ENCODE results near the gene PPP1R10.

The PPP1R10 gene

DNA sequence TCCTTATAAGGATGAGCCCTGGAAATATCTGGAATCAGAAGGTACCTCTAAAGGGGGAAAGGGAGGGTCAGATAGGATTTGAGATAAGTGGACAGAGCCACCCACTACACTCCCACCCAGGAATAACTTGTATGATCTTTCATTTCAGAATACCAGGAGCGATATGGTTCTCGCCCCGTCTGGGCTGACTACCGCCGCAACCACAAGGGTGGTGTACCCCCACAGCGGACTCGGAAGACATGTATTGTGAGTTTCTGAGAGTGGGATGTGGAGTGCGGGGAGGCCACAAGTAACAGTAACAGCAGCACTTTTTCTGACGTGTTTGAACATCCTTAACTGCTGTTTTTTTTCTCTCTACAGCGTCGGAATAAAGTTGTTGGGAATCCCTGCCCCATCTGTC, 2.5 kb upstream of the PPP1R10 start:
- DNase-seq (ENCODE audit: extremely low read depth, low read depth): no peak
- TF ChIP-seq, protein P1, sequence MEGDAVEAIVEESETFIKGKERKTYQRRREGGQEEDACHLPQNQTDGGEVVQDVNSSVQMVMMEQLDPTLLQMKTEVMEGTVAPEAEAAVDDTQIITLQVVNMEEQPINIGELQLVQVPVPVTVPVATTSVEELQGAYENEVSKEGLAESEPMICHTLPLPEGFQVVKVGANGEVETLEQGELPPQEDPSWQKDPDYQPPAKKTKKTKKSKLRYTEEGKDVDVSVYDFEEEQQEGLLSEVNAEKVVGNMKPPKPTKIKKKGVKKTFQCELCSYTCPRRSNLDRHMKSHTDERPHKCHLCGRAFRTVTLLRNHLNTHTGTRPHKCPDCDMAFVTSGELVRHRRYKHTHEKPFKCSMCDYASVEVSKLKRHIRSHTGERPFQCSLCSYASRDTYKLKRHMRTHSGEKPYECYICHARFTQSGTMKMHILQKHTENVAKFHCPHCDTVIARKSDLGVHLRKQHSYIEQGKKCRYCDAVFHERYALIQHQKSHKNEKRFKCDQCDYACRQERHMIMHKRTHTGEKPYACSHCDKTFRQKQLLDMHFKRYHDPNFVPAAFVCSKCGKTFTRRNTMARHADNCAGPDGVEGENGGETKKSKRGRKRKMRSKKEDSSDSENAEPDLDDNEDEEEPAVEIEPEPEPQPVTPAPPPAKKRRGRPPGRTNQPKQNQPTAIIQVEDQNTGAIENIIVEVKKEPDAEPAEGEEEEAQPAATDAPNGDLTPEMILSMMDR (IDR thresholded peaks at IDR 0.05; ENCODE audit: low read depth, low read length, missing control alignments): no peak
- no peak overlapping the region for H3K4me3 ChIP-seq (replicated peaks; ENCODE audit: low read depth, low read length)

DNA sequence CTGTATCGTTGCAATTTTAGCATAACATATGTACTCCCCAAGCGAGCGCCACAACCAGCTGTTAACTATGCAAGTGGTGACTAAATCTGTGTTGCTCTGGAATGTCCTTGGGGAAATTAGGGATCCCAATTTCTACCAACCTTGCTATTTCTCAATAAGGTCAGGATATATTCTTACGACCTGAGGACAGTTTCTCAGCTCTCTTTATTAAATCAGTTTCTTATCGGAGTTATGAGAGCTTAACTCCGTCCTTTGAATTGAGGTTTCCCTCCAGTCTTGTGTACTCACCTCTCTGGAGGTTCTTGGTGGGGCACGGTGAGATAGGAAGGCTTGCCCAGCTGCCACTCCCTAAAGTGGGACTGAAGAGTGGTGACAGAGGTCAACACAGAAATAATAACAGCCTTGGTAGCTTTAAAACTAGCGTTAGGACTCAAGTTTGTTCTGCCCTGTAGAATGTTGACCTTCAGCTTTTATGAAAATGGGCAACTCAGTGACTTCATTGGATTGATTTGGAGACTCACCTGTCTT, 1.3 kb upstream of the PPP1R10 start:
- TF ChIP-seq, protein P1 (IDR thresholded peaks at IDR 0.05; ENCODE audit: low read depth, low read length, missing control alignments): no peak
- DNase-seq (ENCODE audit: extremely low read depth, low read depth): no peak
- H3K4me3 ChIP-seq (replicated peaks; ENCODE audit: low read depth, low read length): peak overlapping the region; percentile 78

DNA sequence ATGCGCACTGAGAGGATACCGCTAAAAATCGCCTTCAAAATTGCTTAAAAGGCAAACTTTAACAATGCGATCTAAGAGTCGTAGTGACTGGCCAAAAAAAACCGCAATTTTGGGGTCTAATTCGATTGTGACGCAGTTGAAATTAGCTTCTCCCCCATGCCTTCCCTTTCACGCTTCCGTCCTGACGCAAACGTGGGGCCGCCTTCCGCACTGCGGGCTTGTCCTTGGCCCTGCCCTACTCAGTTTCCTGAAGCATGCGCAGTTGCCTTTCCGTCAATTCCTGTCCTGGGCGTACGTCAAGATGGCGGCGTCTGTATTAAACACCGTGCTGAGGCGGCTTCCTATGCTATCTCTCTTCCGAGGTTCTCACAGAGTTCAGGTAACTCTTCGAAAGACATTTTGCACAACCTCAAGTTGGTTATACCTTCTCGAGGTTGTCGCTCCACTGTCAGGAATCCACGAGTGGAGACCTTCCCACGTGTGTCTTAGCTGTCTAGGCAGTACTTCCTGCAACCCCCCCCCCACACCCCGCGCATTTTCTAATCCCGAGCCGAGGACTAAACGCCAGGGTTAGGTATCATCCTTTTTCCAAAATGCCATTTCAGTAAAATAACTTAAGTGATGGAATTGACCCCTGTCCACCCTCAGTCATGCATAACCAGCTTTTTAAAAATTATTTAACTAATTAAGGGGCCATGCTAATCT, 674 bp upstream of the PPP1R10 start, which contains the start of gene MRPS18B:
TSS of gene MRPS18B (plus strand) at position 276 of the 705 bp plus-strand sequence. CDS start at position 302, 26 bp downstream.
- peak; percentile 96 for DNase-seq (ENCODE audit: extremely low read depth, low read depth)
- TF ChIP-seq, protein P1 (IDR thresholded peaks at IDR 0.05; ENCODE audit: low read depth, low read length, missing control alignments): no peak
- H3K4me3 ChIP-seq (replicated peaks; ENCODE audit: low read depth, low read length): peak within 1 kb of the TSS; percentile 78

DNA sequence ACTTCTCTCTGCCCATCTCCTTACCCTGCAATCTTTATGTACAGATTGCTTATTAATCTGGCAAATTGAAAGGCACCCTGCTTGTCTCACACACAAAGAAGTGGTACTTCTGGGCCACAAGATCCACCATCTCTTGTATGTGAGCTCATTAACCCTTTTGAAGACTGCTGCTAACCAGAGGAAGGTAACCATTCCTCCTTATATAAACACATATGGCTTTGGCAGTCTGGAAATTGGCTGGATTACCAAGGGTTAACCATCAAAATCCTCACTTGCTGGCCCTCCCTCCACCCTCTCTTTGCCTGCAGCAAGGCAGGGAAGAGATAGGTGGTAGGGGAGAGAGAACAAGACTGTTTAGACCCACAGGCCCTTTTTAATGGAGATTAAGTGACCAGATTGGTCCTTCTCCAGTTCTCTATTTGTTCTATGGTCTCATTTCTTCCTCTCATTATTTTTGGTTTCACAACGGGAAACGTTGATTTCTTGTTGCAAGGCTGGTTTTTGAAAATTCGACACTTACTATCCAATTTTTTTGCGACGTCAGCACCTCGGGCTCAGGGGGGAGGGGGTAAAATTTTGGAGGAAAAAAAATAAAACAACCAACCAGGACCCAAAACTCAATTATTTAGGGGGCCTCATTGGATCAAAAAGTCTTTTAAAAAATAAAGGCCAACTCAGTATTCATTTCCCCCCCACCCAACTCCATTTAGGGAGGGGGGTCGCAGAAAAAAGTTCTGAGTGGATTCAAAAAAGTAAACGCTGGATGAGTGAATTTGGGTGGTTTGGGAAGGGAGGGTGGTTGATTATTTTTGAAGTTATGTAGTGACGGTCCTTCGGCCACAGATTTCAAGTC, 859 bp downstream of the PPP1R10 start:
- H3K4me3 ChIP-seq (replicated peaks; ENCODE audit: low read depth, low read length): peak overlapping the region; percentile 78
- DNase-seq (ENCODE audit: extremely low read depth, low read depth): no peak
- TF ChIP-seq, protein P1 (IDR thresholded peaks at IDR 0.05; ENCODE audit: low read depth, low read length, missing control alignments): no peak

DNA sequence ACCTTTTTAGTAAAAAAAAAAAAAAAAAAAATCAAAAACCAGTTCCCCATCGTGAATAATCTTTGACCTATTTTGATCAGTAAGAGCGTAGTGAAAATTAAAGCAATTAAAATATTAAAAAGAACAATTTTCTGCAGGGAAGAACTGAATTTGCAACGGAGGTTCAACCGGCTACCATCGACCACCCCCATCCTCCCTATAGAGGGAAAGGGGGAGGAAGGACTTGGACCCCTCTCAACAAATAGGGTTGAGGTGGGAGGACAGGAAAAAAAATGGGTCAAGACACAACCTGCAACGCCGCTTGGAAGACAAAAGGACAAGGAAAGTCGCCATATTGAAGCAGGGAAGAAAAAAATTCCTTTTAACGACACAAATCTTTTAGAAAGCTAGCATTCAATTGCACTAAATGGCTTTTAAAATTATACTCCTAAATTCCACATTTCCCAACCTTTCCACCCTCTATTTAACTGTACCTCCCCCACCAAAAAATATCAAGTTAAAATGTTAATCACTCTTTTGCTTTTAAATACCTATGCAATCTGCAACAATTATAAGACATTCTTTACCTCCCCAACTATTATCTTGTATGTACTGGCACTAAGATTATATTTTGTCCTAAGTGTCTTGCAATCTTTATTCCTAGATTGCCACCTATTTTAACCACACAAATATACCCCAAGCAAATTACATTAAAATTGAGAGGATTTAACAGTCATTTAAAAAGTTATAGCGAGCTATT, 1.7 kb downstream of the PPP1R10 start:
- no peak for DNase-seq (ENCODE audit: extremely low read depth, low read depth)
- peak overlapping the region; percentile 78 for H3K4me3 ChIP-seq (replicated peaks; ENCODE audit: low read depth, low read length)
- TF ChIP-seq, protein P1 (IDR thresholded peaks at IDR 0.05; ENCODE audit: low read depth, low read length, missing control alignments): no peak

DNA sequence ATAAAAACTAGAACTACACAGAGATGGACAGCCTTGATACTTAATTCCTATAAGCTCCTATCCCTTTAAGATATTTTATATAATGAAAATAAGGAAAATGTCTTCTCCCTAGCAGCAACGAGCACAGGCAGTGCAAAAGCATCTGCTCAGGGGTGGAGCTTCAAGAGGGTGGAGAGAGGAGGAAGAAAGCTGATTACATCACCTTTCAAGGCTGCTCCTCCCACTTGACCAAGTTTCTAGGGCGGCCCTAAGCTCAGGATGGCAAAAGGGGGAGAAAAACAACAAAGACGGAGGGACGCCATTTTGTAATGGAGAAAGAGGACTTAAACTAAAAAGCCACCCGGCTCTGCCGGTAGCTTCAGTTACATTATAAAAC, 2.2 kb downstream of the PPP1R10 start:
- DNase-seq (ENCODE audit: extremely low read depth, low read depth): peak; percentile 96
- peak overlapping the region; percentile 78 for H3K4me3 ChIP-seq (replicated peaks; ENCODE audit: low read depth, low read length)
- TF ChIP-seq, protein P1 (IDR thresholded peaks at IDR 0.05; ENCODE audit: low read depth, low read length, missing control alignments): no peak
